8988T (cell line): ENCODE data around the gene TAF3.

ENCODE experiments used
- DNase-seq: peaks from one replicate; pipeline ENCODE4 v3.0.0; 2011

Gene TAF3

DNA sequence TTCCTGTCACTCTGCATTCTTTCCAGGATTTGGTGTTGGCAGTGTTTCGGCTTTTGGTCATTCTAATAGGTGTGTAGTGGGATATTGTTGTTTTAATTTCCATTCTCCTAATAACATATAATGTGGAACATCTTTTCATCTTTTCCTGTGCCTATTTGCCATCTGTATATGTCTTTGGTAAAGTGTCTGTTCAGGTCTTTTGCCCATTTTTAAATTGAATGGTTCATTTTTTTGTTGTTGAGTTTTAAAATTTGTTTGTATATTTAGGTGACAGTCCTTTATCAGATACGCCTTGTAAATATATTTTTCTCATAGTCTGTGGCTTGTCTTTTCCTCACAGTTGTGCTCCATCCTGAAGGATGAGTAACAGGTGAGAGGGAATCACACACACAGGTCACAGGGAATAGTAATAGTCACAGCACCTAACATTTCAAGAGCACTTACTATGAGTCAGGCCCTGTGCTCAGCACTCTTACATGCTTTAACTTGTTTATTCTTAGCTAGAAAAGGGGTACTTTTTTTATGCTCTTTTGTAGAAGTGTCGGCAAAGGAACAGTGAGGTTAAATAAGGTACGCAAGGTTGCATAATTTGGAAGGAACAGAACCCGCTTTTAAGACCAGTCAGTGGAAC, 119.1 kb downstream of the TAF3 start:
- DNase-seq = no peak

- DNase-seq = no peak
These were observed 123.3 kb downstream of the TAF3 start for GRCh38 chr10:7941576-7941975.

GRCh38 chr10:7942316-7942715, 124.0 kb downstream of the TAF3 start:
- no peak for DNase-seq

DNA sequence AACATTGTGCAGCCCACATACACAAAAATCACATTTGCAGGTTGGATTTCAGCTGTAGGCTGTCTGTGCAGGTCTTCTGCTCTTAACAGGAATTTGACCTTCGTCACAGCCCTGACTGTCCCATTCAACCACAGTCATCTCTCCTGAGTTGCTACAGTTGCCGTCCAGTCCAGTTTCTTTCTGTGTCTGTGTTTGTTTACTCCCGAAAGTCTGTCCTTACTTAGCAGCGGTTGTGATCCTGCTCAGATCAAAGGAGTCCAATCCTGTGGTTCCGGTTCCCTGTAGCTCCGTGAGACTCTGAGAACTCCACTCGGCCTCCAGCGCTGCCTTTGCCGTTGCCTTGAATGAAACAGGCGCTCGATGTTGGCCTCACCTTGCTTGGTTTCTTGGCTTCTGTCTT, 124.6 kb downstream of the TAF3 start:
- DNase-seq = no peak

GRCh38 chr10:7944215-7944480, 125.8 kb downstream of the TAF3 start:
- no peak for DNase-seq

GRCh38 chr10:7944537-7944936, 126.2 kb downstream of the TAF3 start:
- DNase-seq = no peak

GRCh38 chr10:7945034-7945433, 126.7 kb downstream of the TAF3 start:
- DNase-seq = no peak

GRCh38 chr10:7945469-7946187, 127.3 kb downstream of the TAF3 start:
- peak; percentile 21 for DNase-seq

DNA sequence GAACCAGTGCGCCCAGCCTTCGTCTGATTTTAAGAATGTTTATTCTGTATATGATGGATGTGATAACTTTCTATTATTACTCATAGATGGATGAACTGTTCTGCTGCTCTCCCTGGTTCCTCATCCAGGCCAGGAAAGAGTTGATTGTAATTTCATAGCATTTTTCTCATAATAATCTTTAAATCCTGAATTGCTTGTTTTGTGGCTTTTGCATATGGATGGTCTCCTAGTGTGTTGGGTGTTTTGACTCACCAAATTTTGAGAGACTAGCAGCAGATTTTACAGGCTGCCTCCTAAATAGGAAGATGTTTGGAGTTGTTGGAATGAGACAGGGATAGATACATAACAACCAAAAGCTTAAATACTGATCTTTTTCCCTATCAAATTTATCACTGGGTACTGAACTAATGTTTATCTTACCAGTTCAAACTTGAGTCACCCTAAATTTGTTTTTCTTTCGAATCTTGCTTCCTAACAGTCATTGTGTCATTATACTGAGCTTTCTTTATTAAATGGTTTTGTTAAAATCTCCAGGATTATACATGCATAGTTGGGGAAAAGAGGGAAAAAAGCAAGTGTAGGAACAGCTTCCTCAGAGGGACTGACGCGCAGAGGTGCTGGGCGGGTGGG, 130.2 kb downstream of the TAF3 start:
- DNase-seq = no peak

GRCh38 chr10:7950981-7951847, 132.9 kb downstream of the TAF3 start:
- DNase-seq = no peak

- DNase-seq = no peak
These were observed 134.0 kb downstream of the TAF3 start for GRCh38 chr10:7952266-7952665.

- DNase-seq = no peak
These were observed 135.1 kb downstream of the TAF3 start for GRCh38 chr10:7953447-7953846.

GRCh38 chr10:7955446-7955845, 137.1 kb downstream of the TAF3 start:
- no peak for DNase-seq

DNA sequence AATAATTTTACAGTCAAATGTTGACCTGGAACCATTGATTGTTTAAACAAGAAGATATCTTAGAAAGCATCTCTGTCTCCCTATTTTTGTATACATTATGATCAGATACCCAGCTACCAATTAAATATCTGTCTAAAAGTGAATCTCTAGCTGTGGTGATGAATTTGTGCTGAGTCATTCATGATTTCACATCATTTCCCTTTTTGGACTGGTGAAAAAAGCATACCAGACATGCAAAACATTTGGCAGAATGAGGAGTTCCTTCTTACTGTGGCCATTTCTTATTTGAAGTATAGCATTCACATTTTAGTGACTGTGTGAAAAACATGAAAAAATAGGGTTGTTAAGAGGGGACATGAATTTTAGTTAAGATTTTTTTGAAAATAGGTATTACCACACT, 138.2 kb downstream of the TAF3 start:
- DNase-seq = no peak

GRCh38 chr10:7957591-7957990, 139.3 kb downstream of the TAF3 start:
- DNase-seq = no peak

- DNase-seq = no peak
These were observed 140.1 kb downstream of the TAF3 start for GRCh38 chr10:7958442-7958841.

- DNase-seq = no peak
These were observed 141.8 kb downstream of the TAF3 start for GRCh38 chr10:7960108-7960507.

- DNase-seq = no peak
These were observed 144.3 kb downstream of the TAF3 start for GRCh38 chr10:7962592-7962991.

- DNase-seq = no peak
These were observed 147.2 kb downstream of the TAF3 start for GRCh38 chr10:7965457-7965856.

DNA sequence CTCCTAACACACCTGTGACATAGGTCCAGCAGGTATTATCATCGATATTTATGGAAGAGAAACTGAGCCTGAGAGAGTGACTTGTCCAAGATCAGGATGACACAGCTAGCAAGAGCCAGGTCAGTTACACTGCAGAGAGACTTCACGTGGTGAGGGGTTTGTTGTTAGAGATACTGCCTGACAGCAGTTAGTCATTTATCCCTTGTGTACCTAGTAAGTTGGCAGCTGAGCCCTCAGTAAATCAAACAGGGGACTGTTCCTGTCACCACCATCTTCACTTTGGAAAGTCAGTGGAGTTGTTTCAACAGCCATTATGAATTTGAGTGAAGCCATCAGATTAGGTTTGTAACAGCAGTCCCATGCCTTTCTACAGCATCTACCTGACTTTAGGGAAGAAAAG, 148.7 kb downstream of the TAF3 start:
- DNase-seq = no peak

- no peak for DNase-seq
These were observed 150.3 kb downstream of the TAF3 start for GRCh38 chr10:7968510-7969112.

GRCh38 chr10:7969623-7970022, 151.3 kb downstream of the TAF3 start:
- DNase-seq = no peak

GRCh38 chr10:7971949-7972348, 153.6 kb downstream of the TAF3 start:
- DNase-seq = no peak
